Osteoblast (primary cell): ENCODE measurements around the gene IL1RAPL1. TPM values are rescaled to one million over a fixed set of nuclear protein-coding genes. Genes with fewer than 3 reads are reported as not detected.

Experiments used
- DNase-seq: peaks from one replicate; pipeline ENCODE4 v3.0.0; 2011; ENCODE audit warnings: low spot score, mixed read lengths; ENCODE audit not compliant: insufficient read length; ENCODE audit errors: missing footprints
- H2AFZ ChIP-seq: 2 replicates; pipeline ENCODE4 v1.6.0; 2011; ENCODE audit warnings: mild to moderate bottlenecking, low read length
- H3K27ac ChIP-seq: 2 replicates; pipeline ENCODE4 v1.5.1; 2011; ENCODE audit warnings: mild to moderate bottlenecking, low read depth, low read length, moderate library complexity
- H3K27me3 ChIP-seq: 2 replicates; pipeline ENCODE4 v1.6.0; 2012; ENCODE audit warnings: mild to moderate bottlenecking, control low read depth, inconsistent platforms, low read length, moderate library complexity; ENCODE audit not compliant: insufficient read depth
- H3K36me3 ChIP-seq: 2 replicates; pipeline ENCODE4 v1.5.1; 2011; ENCODE audit warnings: mild to moderate bottlenecking, low read length, control low read depth, moderate library complexity; ENCODE audit not compliant: insufficient read depth
- H3K4me1 ChIP-seq: 2 replicates; pipeline ENCODE4 v1.5.1; 2011; ENCODE audit warnings: mild to moderate bottlenecking, low read length, control low read depth, moderate library complexity; ENCODE audit not compliant: insufficient read depth
- H3K4me2 ChIP-seq: 2 replicates; pipeline ENCODE4 v1.6.0; 2011; ENCODE audit warnings: mild to moderate bottlenecking, low read length; ENCODE audit not compliant: insufficient read depth
- H3K4me3 ChIP-seq: fragments of 200-600 bp; sonication (generic); 3 replicates; pipeline ENCODE4 v1.5.1; 2012; ENCODE audit warnings: mild to moderate bottlenecking, low read length, inconsistent platforms; ENCODE audit not compliant: insufficient read depth
- H3K79me2 ChIP-seq: 2 replicates; pipeline ENCODE4 v1.6.0; 2012; ENCODE audit warnings: mild to moderate bottlenecking, low read length, control low read depth, inconsistent platforms; ENCODE audit not compliant: insufficient read depth
- H3K9me3 ChIP-seq: 2 replicates; pipeline ENCODE4 v1.5.1; 2011; ENCODE audit warnings: low read depth, low read length, control low read depth
- H4K20me1 ChIP-seq: 2 replicates; pipeline ENCODE4 v1.6.0; 2012; ENCODE audit warnings: mild to moderate bottlenecking, low read length, control low read depth; ENCODE audit not compliant: insufficient read depth
- CTCF ChIP-seq: IDR thresholded peaks from 2 replicates; pipeline ENCODE4 v1.5.1; 2011; ENCODE audit warnings: mild to moderate bottlenecking, low read depth, low read length, moderate library complexity; ENCODE audit errors: extremely low read depth
- total RNA-seq: library from RNA; depleted of rRNA; stranded (reverse); fragments of >200 nt; gene quantifications from 2 replicates; pipeline ENCODE4 v1.2.3, GENCODE V29; 2012

The IL1RAPL1 gene
- total RNA-seq, 1 donor = under 0.01 TPM

- Histone ChIP-seq H3K4me1 (no peaks in the 10 kb centered on the region), H3K4me3 (no peak overlapping the region), H2AFZ (no peak overlapping the region), H4K20me1 (no peaks in the 10 kb centered on the region), H3K79me2 (no peaks in the 10 kb centered on the region), H3K4me2 (no peak overlapping the region), H3K27ac (no peak overlapping the region), H3K36me3 (no peaks in the 10 kb centered on the region), H3K27me3 (no peaks in the 10 kb centered on the region), H3K9me3 (no peaks in the 10 kb centered on the region)
- TF ChIP-seq CTCF = no peak
- DNase-seq = no peak
Measured at GRCh38 chrX:28582511-28582910, 4.7 kb upstream of the IL1RAPL1 start.

GRCh38 chrX:28584025-28584424 is 3.2 kb upstream of the IL1RAPL1 start:
- no peak for DNase-seq
- no peak overlapping the region for H3K27ac ChIP-seq
- H3K9me3 ChIP-seq = no peaks in the 10 kb centered on the region
- H3K4me2 ChIP-seq = no peak overlapping the region
- H2AFZ ChIP-seq = no peak overlapping the region
- H3K4me3 ChIP-seq = no peak overlapping the region
- no peak for TF ChIP-seq CTCF
- no peaks in the 10 kb centered on the region for H4K20me1 ChIP-seq
- no peaks in the 10 kb centered on the region for H3K36me3 ChIP-seq
- no peaks in the 10 kb centered on the region for H3K27me3 ChIP-seq
- H3K79me2 ChIP-seq = no peaks in the 10 kb centered on the region
- H3K4me1 ChIP-seq = no peaks in the 10 kb centered on the region

GRCh38 chrX:28585767-28586166 is 1.5 kb upstream of the IL1RAPL1 start:
- H3K4me1 ChIP-seq = no peaks in the 10 kb centered on the region
- H3K79me2 ChIP-seq = no peaks in the 10 kb centered on the region
- no peak for DNase-seq
- TF ChIP-seq CTCF = no peak
- no peak overlapping the region for H2AFZ ChIP-seq
- no peak overlapping the region for H3K4me2 ChIP-seq
- H3K9me3 ChIP-seq = no peaks in the 10 kb centered on the region
- no peaks in the 10 kb centered on the region for H3K27me3 ChIP-seq
- no peaks in the 10 kb centered on the region for H3K36me3 ChIP-seq
- no peak overlapping the region for H3K4me3 ChIP-seq
- H4K20me1 ChIP-seq = no peaks in the 10 kb centered on the region
- H3K27ac ChIP-seq = no peak overlapping the region

- Histone ChIP-seq H3K27me3 (no peaks in the 10 kb centered on the region), H2AFZ (no peak overlapping the region), H3K4me2 (peak overlapping the region; percentile 53), H3K36me3 (no peaks in the 10 kb centered on the region), H3K9me3 (no peaks in the 10 kb centered on the region), H3K79me2 (no peaks in the 10 kb centered on the region), H4K20me1 (no peaks in the 10 kb centered on the region), H3K27ac (no peak overlapping the region), H3K4me1 (no peaks in the 10 kb centered on the region), H3K4me3 (no peak overlapping the region)
- no peak for TF ChIP-seq CTCF
- no peak for DNase-seq
Measured at GRCh38 chrX:28586286-28586685, 960 bp upstream of the IL1RAPL1 start.
